Fibroblast of gingiva (primary cell): ENCODE measurements around the gene TNFSF9.
"Not testable (repeated sequence)": the region's sequence is repeated elsewhere in the genome, so short reads cannot be mapped to it uniquely, and the experiment has no call there.

Experiments used
- DNase-seq: peaks from one replicate; pipeline ENCODE4 v3.0.0-alpha.2; 2011; ENCODE audit warnings: low read depth

The TNFSF9 gene

GRCh38 chr19:6532244-6532999, 1.6 kb downstream of the TNFSF9 start:
- no peak for DNase-seq

- DNase-seq: no peak
Measured at GRCh38 chr19:6533000-6533328, 2.1 kb downstream of the TNFSF9 start.

- no peak for DNase-seq
Measured at GRCh38 chr19:6533746-6534418, 3.1 kb downstream of the TNFSF9 start.

GRCh38 chr19:6534451-6535093, 3.7 kb downstream of the TNFSF9 start:
- no peak for DNase-seq

GRCh38 chr19:6535558-6536137, 4.8 kb downstream of the TNFSF9 start:
- no peak for DNase-seq

GRCh38 chr19:6539514-6539913, 8.7 kb downstream of the TNFSF9 start:
- DNase-seq: no peak

GRCh38 chr19:6540918-6541689, 10.3 kb downstream of the TNFSF9 start:
- DNase-seq: no peak

- no peak for DNase-seq
Measured at GRCh38 chr19:6543866-6544347, 13.1 kb downstream of the TNFSF9 start.

GRCh38 chr19:6550679-6551078, 19.9 kb downstream of the TNFSF9 start:
- DNase-seq: not testable (repeated sequence)

- DNase-seq: no peak
Measured at GRCh38 chr19:6551091-6551490, 20.3 kb downstream of the TNFSF9 start.

GRCh38 chr19:6551607-6552450, 21.0 kb downstream of the TNFSF9 start:
- no peak for DNase-seq

GRCh38 chr19:6556043-6556449, 25.2 kb downstream of the TNFSF9 start:
- no peak for DNase-seq

- no peak for DNase-seq
Measured at GRCh38 chr19:6556480-6557195, 25.8 kb downstream of the TNFSF9 start.

GRCh38 chr19:6562437-6562836, 31.6 kb downstream of the TNFSF9 start:
- not testable (repeated sequence) for DNase-seq

GRCh38 chr19:6564393-6564792, 33.6 kb downstream of the TNFSF9 start:
- DNase-seq: no peak

- not testable (repeated sequence) for DNase-seq
Measured at GRCh38 chr19:6566727-6567126, 35.9 kb downstream of the TNFSF9 start.

- no peak for DNase-seq
Measured at GRCh38 chr19:6568010-6568526, 37.2 kb downstream of the TNFSF9 start.

- no peak for DNase-seq
Measured at GRCh38 chr19:6568816-6569215, 38.0 kb downstream of the TNFSF9 start.

- DNase-seq: no peak
Measured at GRCh38 chr19:6570764-6571163, 39.9 kb downstream of the TNFSF9 start.

- no peak for DNase-seq
Measured at GRCh38 chr19:6571167-6571566, 40.3 kb downstream of the TNFSF9 start.
